Mucosa of gallbladder (tissue), 1 donor: ENCODE results near the gene PSME3. TPM values are rescaled to one million over a fixed set of nuclear protein-coding genes. Genes with fewer than 3 reads are reported as not detected.
A peak's percentile ranks its signal among the peaks of the same experiment; 100 is the strongest.
"Not testable (repeated sequence)": the region's sequence is repeated elsewhere in the genome, so short reads cannot be mapped to it uniquely, and the experiment has no call there.

ENCODE experiments used
- DNase-seq: peaks from one replicate; pipeline ENCODE4 v3.0.0-alpha.2; 2020; ENCODE audit warnings: low spot score
- total RNA-seq: library from RNA; stranded (reverse); gene quantifications from one replicate; pipeline ENCODE4 v1.2.1, GENCODE V29; 2021
- donor health status: DM: no; HTN: no; CAD: no.

Gene PSME3
- total RNA-seq, 1 donor from 2014 or later: 88.5 TPM

DNA sequence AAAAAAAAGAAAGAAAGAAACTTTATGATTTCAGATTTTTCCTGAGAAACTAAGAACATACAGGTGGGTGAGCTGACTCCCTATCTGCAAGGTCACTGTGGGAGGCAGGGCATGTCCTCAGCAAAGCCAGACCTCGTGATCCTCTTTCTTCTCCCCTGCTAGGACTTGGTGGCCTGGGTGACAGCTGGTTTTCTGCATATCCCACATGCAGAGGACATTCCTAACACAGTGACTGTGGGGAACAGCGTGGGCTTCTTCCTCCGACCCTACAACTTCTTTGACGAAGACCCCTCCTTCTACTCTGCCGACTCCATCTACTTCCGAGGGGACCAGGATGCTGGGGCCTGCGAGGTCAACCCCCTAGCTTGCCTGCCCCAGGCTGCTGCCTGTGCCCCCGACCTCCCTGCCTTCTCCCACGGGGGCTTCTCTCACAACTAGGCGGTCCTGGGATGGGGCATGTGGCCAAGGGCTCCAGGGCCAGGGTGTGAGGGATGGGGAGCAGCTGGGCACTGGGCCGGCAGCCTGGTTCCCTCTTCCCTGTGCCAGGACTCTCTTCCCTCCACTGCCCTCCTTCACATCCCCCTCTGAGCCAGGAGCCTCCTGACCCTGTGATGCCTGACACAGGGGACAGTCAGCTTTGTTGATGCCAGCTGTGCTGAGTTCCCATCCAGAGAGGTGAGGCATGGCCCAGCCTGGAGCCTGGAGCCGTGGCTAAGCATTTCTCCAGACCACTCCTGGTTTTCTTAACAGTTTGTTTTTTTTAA is 40.9 kb downstream of the PSME3 start:
- DNase-seq: not testable (repeated sequence)

DNA sequence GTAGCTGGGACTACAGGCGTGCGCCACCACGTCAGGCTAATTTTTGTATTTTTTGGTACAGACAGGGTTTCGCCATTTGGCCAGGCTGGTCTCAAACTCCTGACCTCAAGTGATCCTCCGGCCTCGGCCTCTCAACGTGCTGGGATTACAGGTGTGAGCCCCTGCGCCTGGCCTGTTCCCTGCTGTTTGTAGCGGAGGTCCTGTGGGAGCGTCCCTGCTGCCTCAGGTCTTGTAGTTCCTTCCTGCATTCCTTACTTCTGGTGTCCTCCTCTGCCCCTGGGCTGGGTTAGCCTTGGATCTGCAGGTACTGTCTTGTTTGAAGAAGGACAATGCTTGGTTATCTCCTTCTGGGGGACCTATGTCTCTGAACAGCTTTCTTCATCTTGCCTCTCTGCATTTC is 43.8 kb downstream of the PSME3 start:
- DNase-seq: no peak

GRCh38 chr17:42878123-42878880 is 45.1 kb downstream of the PSME3 start:
- DNase-seq: peak; percentile 36

GRCh38 chr17:42878924-42879595 is 45.9 kb downstream of the PSME3 start:
- DNase-seq: no peak

DNA sequence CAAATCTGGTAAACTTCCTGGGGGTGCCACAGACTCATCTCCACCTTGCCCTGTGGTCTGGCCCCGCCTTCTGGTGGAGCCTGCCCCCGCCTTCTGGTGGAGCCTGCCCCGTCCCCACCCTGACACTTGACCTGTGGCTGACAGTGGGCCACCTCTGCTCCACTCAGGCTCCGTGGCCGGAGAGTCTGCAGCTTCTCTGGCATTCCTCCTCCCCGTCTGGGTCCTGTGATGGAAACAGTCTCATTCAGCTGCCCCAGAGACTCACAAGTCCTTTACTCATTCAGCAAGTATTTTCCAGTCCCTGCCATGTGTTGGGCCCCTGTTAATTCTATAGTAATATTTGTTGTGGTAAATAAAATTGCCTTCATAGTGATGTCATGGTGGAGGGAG is 46.4 kb downstream of the PSME3 start:
- DNase-seq: no peak

DNA sequence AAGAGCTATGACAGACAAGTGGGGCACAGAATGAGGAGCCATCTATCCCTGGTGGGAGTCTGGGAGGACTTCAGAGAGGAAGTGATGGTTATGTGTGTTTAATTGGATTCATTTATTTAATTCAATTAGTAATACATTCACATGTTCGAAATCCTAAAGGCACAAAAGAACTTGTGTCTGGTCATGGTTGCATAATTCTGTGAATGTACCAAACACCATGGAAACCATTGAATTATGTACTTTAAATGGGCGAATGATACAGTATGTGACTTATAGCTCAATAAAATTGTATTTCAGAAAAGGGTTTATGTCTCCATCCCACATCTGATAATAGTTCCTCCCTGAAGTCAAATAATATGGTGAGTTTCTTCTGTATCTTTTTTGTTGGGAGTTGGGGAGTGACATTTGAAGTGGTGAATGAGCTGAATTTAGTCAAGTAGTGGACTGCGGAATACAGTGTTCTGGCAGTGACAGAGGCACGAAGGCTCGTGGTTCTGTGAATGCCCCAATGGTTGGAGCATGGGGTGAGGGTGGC is 47.6 kb downstream of the PSME3 start:
- no peak for DNase-seq

GRCh38 chr17:42881706-42882105 is 48.5 kb downstream of the PSME3 start:
- DNase-seq: not testable (repeated sequence)

DNA sequence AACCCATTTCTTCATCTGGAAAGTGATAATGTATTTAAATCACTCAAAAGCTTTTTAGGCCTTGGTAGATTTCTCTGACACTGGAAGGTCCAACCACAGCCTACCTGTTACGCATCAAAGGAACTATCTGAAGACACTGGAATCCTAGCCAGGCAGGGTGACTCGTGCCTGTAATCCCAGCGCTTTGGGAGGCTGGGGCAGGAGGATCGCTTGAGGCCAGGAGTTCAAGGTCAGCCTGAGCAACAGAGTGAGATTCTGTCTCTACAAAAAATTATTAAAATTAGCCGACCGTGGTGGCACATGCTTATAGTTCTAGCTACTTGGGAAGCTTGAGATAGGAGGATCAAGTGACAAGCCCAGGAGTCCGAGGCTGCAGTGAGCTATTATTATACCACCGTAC is 49.0 kb downstream of the PSME3 start:
- DNase-seq: no peak

DNA sequence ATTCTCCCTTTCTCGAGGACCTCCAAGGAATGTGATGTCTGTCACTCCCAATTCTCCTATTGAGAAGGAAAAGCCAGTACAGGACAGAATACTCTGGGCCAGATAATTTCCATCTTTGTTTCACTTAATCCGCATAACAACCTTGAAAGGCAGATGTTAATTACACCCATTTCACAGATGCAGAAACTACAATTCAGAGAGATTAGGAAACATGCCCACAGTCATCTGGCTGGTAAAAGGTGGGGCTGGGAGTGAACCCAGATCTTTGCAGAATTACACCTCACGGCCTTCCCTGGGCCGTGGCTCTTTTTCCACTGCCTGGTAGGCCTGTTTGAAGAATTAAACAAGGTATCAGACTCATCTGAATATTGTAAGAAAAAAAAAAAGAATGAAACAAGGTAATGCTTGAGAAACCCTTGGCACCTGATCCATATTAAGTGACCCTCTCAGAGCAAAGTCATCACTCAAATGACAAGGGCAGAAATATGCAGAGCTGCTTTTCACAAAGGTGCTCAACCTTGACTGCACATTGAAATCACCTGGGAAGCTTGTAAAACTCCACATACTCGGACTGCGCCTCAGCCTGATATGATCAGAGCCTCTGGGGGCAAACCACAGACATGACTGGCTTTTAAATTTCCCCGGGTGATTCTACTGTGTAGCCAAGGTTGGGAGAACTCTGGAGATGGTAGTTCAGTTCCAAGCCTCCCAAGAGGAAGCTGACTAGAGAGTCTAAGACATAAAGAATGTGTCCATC is 50.8 kb downstream of the PSME3 start:
- DNase-seq: no peak

DNA sequence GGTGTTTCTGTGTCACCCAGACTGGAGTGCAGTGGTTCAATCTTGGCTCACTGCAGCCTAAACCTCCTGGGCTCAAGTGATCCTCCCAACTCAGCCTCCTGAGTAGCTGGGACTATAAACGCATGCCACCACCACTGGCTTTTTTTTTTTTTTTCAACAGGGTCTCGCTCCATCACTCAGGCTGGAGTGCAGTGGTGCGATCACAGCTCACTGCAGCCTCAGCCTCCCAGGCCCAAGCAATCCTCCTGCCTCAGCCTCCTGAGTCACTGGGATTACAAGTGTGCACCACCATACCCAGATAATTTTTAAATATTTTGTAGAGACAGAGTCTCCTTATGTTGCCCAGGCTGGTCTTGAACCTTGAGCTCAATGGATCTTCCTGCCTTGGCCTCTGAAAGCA is 52.6 kb downstream of the PSME3 start:
- DNase-seq: not testable (repeated sequence)

DNA sequence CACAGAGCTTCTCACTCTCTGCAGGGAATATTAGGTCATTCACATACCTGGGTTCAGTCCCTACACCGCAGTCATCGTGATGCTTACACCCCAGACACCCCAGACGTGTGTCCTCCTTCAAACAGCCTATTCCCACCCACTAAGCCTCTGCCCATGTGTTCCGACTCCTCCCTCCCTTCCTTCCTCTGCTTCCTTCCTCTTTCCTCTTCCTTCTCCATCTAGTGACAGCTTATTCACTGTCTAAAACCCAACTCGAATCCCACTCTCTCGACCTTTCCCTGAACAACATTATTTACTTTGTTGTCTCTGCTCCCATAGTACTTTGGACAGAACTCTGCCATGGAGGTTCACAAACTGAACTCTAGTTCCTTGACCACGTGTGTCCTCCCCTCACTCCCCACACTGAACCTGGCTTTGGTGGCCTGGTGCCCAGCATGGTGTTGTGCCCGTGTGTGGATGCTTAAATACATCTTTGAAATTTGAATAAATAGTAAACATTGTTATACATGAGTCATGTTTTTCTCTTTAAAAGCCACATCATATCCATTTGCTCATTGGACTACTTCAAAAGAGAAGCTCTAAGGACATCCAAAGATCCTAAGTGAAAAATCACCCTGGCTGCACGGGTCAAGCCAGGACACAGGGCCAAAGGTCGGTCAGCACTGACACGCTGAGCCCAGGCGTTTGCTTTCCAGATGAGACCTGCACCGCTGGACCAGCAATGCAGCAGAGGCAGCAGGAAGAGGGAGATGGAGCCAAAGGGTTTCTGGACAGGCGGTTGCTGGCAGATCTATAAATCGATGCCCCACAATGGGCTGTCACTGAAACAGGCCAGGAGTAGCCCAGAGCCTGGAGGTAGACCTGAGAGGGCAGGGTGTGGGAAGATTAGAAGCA is 53.3 kb downstream of the PSME3 start:
- DNase-seq: peak; percentile 75

DNA sequence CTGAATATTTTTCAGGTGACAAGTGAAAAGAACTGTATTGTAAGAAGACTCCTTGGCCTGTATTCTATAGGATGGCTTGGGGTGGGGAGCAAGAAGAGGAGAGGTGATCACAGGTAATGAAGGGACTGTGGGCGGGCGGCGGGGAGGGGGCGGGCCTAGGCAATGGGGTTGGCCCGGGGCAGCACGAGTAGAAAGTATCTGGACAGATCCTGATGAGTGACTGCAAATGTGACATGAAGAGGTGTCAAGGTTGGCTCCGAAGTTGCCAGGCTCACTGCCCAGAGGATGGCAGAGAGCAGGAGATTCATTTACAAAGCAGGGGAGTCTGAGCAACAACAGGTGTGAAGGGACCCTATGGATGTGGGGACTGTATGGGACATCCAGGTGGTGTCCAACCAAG is 56.6 kb downstream of the PSME3 start:
- DNase-seq: no peak

DNA sequence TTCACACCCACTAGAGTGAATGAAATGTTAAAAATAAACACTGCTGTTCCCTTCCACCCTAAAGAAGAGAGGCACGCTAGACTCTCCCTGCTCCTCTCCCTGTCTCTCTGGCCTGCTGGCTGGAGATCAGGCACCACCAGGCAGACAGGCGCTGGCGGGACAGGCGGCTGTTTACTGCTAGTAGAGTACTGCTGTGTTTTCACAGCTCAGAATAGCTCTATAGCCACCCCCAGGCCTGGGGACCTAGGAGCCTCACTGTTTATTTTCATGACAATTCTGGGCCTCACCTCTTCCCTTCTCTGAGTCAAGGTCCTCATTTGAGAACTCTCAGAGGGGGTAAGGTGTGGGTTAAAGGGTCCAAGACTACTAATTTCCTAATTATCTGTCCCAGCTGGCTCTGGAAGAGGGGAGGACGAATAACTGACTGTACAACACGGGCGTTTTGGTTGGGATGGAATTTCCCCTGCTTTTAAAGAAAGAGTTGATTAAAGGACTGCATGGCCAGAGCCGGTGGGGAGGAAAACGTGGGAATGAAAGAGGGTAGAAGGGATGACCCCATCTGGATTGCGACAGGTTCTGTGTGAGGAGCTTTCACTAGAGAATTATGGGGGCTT is 58.4 kb downstream of the PSME3 start:
- DNase-seq: peak; percentile 46

- no peak for DNase-seq
These were observed 60.2 kb downstream of the PSME3 start for GRCh38 chr17:42893359-42893758.

Other genes with a start within 250 kb of the PSME3 start
- gene RETREG3, start 224.0 kb upstream of the PSME3 start, total RNA-seq: 78.8 TPM
- 40.2 TPM for gene TUBG1, start 223.7 kb upstream of the PSME3 start, total RNA-seq
- gene TUBG2, start 174.1 kb upstream of the PSME3 start, total RNA-seq: 30.8 TPM
- 36.1 TPM for gene PLEKHH3, start 156.4 kb upstream of the PSME3 start, total RNA-seq
- 0.49 TPM for gene CCR10, start 151.6 kb upstream of the PSME3 start, total RNA-seq
- gene CNTNAP1, start 150.9 kb upstream of the PSME3 start, total RNA-seq: 8.1 TPM
- 50.4 TPM for gene EZH1, start 88.4 kb upstream of the PSME3 start, total RNA-seq
- gene RAMP2, start 72.2 kb upstream of the PSME3 start, total RNA-seq: 22.7 TPM
- gene VPS25, start 59.9 kb upstream of the PSME3 start, total RNA-seq: 57.1 TPM
- 0.37 TPM for gene WNK4, start 52.8 kb upstream of the PSME3 start, total RNA-seq
- gene COA3, start 34.7 kb upstream of the PSME3 start, total RNA-seq: 78.0 TPM
- 0.89 TPM for gene CNTD1, start 34.5 kb upstream of the PSME3 start, total RNA-seq
- 71.3 TPM for gene BECN1, start 9.1 kb upstream of the PSME3 start, total RNA-seq
- gene AOC2, start 11.2 kb downstream of the PSME3 start, total RNA-seq: 1.4 TPM
- 125 TPM for gene AOC3, start 17.8 kb downstream of the PSME3 start, total RNA-seq
- gene G6PC1, start 67.4 kb downstream of the PSME3 start, total RNA-seq: 17.3 TPM
- 28.2 TPM for gene AARSD1, start 131.1 kb downstream of the PSME3 start, total RNA-seq
- gene PTGES3L, start 146.7 kb downstream of the PSME3 start, total RNA-seq: 4.7 TPM
- 26.0 TPM for gene RUNDC1, start 147.2 kb downstream of the PSME3 start, total RNA-seq
- 611 TPM for gene RPL27, start 165.0 kb downstream of the PSME3 start, total RNA-seq
- 27.0 TPM for gene IFI35, start 173.4 kb downstream of the PSME3 start, total RNA-seq
- 122 TPM for gene VAT1, start 189.0 kb downstream of the PSME3 start, total RNA-seq
- 2.8 TPM for gene RND2, start 191.8 kb downstream of the PSME3 start, total RNA-seq